ENCODE measurements around the gene EMX2.

The EMX2 gene

GRCh38 chr10:117565068-117565467 is 22.5 kb downstream of the EMX2 start:
- DNase-seq (ENCODE audit: extremely low read depth, low read depth), result no peak
- no peak overlapping the region for H3K4me3 ChIP-seq (replicated peaks; ENCODE audit: low read depth, low read length)
- no peak for TF ChIP-seq CTCF (IDR thresholded peaks at IDR 0.05; ENCODE audit: low read depth, low read length, missing control alignments)

- H3K4me3 ChIP-seq (replicated peaks; ENCODE audit: low read depth, low read length), result no peak overlapping the region
- no peak for DNase-seq (ENCODE audit: extremely low read depth, low read depth)
- no peak for TF ChIP-seq CTCF (IDR thresholded peaks at IDR 0.05; ENCODE audit: low read depth, low read length, missing control alignments)
Measured at GRCh38 chr10:117568334-117568733, 25.8 kb downstream of the EMX2 start.

- TF ChIP-seq CTCF (IDR thresholded peaks at IDR 0.05; ENCODE audit: low read depth, low read length, missing control alignments), result no peak
- no peak overlapping the region for H3K4me3 ChIP-seq (replicated peaks; ENCODE audit: low read depth, low read length)
- no peak for DNase-seq (ENCODE audit: extremely low read depth, low read depth)
Measured at GRCh38 chr10:117569610-117570390, 27.3 kb downstream of the EMX2 start.

- DNase-seq (ENCODE audit: extremely low read depth, low read depth), result no peak
- no peak for TF ChIP-seq CTCF (IDR thresholded peaks at IDR 0.05; ENCODE audit: low read depth, low read length, missing control alignments)
- no peak overlapping the region for H3K4me3 ChIP-seq (replicated peaks; ENCODE audit: low read depth, low read length)
Measured at GRCh38 chr10:117570880-117571279, 28.3 kb downstream of the EMX2 start.

- no peak for TF ChIP-seq CTCF (IDR thresholded peaks at IDR 0.05; ENCODE audit: low read depth, low read length, missing control alignments)
- no peak overlapping the region for H3K4me3 ChIP-seq (replicated peaks; ENCODE audit: low read depth, low read length)
- DNase-seq (ENCODE audit: extremely low read depth, low read depth), result no peak
Measured at GRCh38 chr10:117574498-117575146, 32.1 kb downstream of the EMX2 start.

- H3K4me3 ChIP-seq (replicated peaks; ENCODE audit: low read depth, low read length), result no peak overlapping the region
- no peak for TF ChIP-seq CTCF (IDR thresholded peaks at IDR 0.05; ENCODE audit: low read depth, low read length, missing control alignments)
- no peak for DNase-seq (ENCODE audit: extremely low read depth, low read depth)
Measured at GRCh38 chr10:117578490-117578889, 35.9 kb downstream of the EMX2 start.
